T-helper 1 cell treated with Interleukin-12 subunit alpha and Interleukin-12 subunit beta and Interleukin-4 antibody, amounts not matched to agents 30 μg/mL and 1 μg/mL, for 36 hours (primary cell): ENCODE data around the gene ATP5IF1.

Experiments used
- H3K27ac Mint-ChIP-seq: one replicate; pipeline ENCODE4 v1.8.0; 2021; ENCODE audit warnings: mild to moderate bottlenecking, mixed read lengths
- H3K27me3 Mint-ChIP-seq: one replicate; pipeline ENCODE4 v1.8.0; 2021; ENCODE audit warnings: low read depth, mixed read lengths
- H3K36me3 Mint-ChIP-seq: one replicate; pipeline ENCODE4 v1.8.0; 2021; ENCODE audit warnings: low read depth, mixed read lengths
- H3K4me1 Mint-ChIP-seq: one replicate; pipeline ENCODE4 v1.8.0; 2021; ENCODE audit warnings: low read depth, mixed read lengths
- H3K4me3 Mint-ChIP-seq: one replicate; pipeline ENCODE4 v1.8.0; 2021; ENCODE audit warnings: mild to moderate bottlenecking, moderate library complexity, mixed read lengths
- H3K9me3 Mint-ChIP-seq: one replicate; pipeline ENCODE4 v1.8.0; 2021; ENCODE audit warnings: mixed read lengths

ATP5IF1 gene

DNA sequence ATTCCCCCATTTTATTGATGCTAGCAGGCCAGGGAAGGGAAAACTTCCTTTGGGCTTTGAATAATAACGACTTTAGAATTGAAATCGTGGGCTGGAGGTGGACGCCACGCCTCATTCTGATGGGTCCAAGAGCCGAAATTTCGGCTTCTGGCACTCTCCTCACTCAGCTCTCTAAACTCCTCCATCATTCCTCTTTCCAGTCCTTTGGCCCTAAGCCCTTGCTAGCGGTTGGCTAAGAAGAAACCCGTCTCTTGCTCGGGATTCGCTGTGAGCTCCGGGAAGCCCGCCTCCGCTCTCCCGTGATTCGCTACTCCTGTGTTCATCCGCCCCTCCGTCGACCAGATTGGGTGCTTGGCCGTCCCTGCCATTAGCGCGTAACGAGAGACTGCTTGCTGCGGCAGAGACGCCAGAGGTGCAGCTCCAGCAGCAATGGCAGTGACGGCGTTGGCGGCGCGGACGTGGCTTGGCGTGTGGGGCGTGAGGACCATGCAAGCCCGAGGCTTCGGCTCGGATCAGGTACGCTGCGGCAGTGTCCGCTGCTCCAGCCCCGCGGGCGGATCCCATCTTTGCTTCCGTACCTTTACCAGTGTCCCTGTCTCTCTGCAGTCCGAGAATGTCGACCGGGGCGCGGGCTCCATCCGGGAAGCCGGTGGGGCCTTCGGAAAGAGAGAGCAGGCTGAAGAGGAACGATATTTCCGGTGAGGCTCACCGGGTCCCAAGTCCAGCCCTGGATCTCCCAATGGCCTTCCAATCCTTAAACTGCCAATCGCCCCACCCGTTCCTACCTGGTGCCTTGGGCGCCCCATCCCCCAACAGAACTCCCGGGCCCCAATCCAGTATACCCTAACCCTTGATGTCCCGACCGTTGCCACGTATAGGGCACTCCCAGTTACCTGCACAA is at the start of gene ATP5IF1:
Gene ATP5IF1 (plus strand): TSS at position 370 of the 901 bp plus-strand sequence. CDS start 60 bp downstream, at position 430.
- H3K4me1 Mint-ChIP-seq, result peaks cover 13% of the 10 kb centered on the region
- H3K4me3 Mint-ChIP-seq, result no peak within 1 kb of the TSS
- no peak within 1 kb of the TSS for H3K27ac Mint-ChIP-seq
- H3K27me3 Mint-ChIP-seq, result no peaks in the 10 kb centered on the region
- H3K36me3 Mint-ChIP-seq, result peaks cover 8% of the 10 kb centered on the region
- H3K9me3 Mint-ChIP-seq, result no peaks in the 10 kb centered on the region

DNA sequence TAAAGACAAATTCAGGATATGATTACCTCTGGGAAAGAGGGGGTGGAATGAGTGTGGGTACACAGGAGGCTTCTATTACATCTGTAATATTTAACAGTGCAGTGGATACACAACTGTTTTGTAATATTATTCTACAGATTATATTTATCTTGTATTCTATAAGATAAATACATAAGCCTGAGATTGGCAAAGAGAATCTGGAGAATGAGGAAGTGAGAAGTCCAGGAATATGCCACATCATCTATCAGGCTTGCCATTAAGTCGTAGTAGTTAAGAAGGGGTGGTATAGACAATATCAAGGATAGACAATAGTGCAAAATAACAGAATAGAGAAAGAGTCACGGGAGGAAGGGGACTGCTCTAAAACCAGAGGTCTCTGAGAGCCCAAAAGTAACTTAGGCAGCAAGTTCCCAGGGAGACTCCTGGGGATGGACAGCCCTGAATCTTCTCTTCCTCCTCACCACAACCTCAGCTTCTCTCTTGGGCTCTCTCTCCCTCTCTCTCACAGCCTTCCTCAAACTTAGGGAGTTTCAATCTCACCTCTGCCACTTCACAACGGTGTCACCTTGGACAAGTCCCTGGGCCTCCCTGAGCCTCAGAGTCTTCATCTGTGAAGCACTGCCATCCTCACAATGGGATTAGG is 45.5 kb upstream of the ATP5IF1 start:
- peaks cover 5% of the 10 kb centered on the region for H3K36me3 Mint-ChIP-seq
- H3K4me3 Mint-ChIP-seq, result no peak overlapping the region
- H3K9me3 Mint-ChIP-seq, result no peaks in the 10 kb centered on the region
- H3K27me3 Mint-ChIP-seq, result peaks cover 20% of the 10 kb centered on the region
- no peak overlapping the region for H3K27ac Mint-ChIP-seq
- H3K4me1 Mint-ChIP-seq, result peaks cover 2% of the 10 kb centered on the region

DNA sequence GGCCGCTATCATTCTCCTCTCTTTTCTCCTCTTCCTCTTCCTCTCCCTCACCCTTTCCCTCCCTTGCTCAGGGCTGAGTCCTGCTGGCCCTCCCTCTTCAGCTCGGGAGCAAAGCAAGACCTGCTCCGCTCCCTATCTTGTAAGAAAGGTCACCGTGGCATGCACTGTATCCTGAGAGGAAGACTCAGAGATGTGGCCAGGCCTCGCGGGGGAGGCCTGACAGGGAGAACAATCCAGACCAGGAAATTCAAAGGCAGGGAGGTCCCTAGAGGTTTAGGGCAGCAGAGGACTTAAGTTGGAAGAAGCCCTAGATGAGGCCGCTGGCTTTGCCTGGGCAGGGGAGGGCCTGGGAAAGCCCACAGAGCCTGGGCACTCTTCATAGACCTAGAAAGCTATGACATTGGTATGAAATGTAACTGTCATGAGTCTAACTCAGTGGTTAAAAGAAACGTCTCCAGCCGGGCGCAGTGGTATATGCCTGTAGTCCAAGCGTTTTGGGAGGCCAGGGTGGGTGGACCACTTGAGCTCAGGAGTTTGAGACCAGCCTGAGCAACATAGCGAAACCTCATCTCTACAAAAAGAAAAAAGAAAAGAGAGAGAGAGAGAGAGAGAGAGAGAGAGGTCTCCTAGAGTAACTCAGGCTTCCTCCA is 44.8 kb upstream of the ATP5IF1 start:
- Mint-ChIP-seq H3K4me1 (peaks cover 2% of the 10 kb centered on the region), H3K4me3 (no peak overlapping the region), H3K27ac (peak overlapping the region; percentile 33), H3K27me3 (peaks cover 15% of the 10 kb centered on the region), H3K9me3 (no peaks in the 10 kb centered on the region), H3K36me3 (peaks cover 5% of the 10 kb centered on the region)

DNA sequence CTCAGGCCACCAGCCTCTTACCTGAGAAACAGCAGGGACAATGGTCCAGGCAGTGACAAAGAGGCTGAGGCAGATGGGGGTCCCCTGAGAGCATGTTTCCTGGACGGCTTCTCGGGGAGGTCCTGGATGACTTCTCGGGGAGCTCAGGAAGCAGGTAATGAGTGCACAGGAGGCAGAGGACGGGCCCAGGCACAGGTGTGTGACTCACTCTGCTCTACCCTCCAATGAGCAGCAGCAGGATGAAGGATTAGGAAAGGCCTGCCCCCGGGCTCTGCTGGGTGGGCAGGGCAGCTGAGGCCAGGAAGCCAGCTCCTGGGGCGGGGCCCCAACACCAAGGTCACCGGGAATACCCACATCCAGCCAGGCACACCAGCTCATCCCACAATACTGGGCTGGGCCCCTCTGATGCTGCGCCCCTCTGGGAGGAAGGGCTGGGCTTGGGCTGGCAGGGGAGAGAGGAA is 42.2 kb upstream of the ATP5IF1 start:
- Mint-ChIP-seq H3K4me3 (no peak overlapping the region), H3K9me3 (no peaks in the 10 kb centered on the region), H3K4me1 (peaks cover 19% of the 10 kb centered on the region), H3K27me3 (peaks cover 16% of the 10 kb centered on the region), H3K36me3 (peaks cover 26% of the 10 kb centered on the region), H3K27ac (no peak overlapping the region)

DNA sequence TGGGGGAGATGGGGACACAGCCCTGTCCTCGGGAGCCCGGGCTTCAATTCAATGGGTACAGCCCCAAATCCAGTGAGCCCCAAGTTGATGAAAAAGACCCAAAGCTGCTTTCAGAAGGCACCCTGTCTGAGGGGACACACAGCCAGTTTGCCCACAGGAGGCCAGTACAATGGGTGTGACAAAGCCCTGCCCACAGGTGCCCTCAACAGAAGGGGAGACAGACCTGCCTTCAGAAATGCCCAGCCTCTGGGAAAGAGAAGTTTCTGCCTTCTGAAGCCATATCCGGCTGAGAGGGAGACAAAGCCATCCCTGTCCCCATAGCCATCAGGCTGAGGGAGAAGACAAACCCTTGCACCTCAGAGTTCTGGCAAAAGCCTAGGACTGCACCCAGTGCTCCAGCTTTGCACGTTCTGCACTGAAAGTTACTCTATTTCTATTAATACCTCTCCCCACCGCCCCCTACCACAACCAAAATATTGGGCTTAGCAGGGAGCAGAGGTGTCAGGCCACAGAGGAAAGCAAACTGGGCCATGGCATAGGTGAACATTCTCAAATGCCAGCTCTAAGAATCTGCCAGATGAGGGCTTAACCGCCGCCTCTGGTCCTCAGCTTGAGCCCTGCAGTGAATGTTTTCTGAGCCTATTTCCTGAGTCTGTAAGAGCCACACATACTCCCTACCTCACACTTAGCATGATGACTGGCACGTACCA is 41.4 kb upstream of the ATP5IF1 start:
- peaks cover 33% of the 10 kb centered on the region for H3K36me3 Mint-ChIP-seq
- H3K27me3 Mint-ChIP-seq, result peaks cover 20% of the 10 kb centered on the region
- H3K4me1 Mint-ChIP-seq, result peaks cover 26% of the 10 kb centered on the region
- H3K27ac Mint-ChIP-seq, result no peak overlapping the region
- peaks cover 4% of the 10 kb centered on the region for H3K9me3 Mint-ChIP-seq
- no peak overlapping the region for H3K4me3 Mint-ChIP-seq

DNA sequence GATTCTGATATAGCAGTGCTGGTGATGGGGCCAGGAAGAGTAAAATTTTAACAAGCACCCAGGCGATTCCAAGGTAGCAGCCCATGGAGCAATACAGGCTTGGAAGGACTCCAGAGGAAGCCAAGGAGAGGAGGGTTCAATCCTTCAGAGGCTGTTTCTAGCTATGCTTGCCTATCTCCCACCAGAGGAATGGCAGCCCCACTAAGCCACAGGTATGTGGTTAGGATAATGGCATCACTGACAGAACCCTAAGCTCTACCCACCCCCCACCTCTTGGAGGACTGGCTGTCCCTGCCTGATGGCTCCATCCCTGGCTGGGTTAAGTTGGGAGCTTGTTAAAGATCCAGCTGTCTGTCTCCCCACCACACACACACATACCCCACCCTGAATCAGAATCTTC is 40.1 kb upstream of the ATP5IF1 start:
- Mint-ChIP-seq H3K4me3 (no peak overlapping the region), H3K27ac (no peak overlapping the region), H3K27me3 (peaks cover 14% of the 10 kb centered on the region), H3K36me3 (peaks cover 42% of the 10 kb centered on the region), H3K9me3 (peaks cover 4% of the 10 kb centered on the region), H3K4me1 (peaks cover 36% of the 10 kb centered on the region)

DNA sequence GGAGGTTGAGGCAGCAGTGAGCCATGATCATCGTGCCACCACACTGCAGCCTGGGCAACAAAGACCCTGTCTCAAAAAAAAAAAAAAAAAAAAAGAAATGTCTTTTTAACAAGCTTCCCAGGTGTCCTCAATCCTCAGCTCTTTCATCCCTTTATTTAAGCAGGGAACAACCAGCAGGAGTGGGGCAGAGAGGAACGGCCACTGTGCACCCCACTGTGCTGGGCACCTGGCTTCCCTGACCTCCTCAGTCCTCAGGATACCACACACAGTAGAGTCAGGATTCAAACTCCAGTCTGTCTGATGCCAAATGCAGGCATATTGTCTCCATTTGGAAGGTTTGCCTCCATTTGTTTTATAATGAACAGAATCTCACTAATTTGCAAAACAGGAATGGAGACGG is 39.6 kb upstream of the ATP5IF1 start:
- Mint-ChIP-seq H3K27ac (no peak overlapping the region), H3K9me3 (peaks cover 4% of the 10 kb centered on the region), H3K27me3 (peaks cover 11% of the 10 kb centered on the region), H3K4me1 (peaks cover 41% of the 10 kb centered on the region), H3K36me3 (peaks cover 47% of the 10 kb centered on the region), H3K4me3 (no peak overlapping the region)

DNA sequence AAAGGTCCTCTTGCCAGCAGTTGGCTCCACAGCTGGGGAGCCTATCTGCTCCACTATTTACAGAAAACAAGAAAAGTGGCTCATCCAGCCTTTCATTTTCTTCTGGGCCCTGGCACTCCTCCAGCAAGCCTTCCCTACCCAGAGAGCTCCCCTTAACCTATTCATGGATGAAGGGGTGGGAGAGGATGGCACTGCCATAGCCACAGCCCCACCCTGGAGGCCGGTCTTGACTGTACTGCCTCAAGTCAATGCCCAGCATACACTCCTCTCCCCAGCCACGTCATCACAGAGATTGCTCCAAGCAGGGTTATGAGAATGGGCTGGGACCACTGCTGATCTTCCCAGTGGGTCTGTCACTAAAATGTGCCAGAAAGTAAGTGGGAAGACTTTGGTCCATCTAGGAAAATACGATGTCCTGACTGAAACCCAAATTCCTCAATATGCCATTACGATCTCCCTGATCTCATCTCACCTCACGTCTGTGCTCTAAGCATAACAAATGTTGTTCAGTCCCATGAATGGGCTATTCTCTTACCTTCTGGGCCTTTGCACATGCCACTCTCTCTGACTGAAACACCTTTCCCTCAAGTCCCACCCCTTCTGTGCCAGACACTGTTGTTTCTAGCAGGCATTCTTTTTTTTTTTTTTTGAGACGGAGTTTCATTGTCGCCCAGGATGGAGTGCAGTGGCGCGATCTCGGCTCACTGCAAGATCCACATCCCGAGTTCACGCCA is 38.1 kb upstream of the ATP5IF1 start:
- H3K4me3 Mint-ChIP-seq, result peak overlapping the region; percentile 71
- H3K9me3 Mint-ChIP-seq, result peaks cover 4% of the 10 kb centered on the region
- peaks cover 51% of the 10 kb centered on the region for H3K36me3 Mint-ChIP-seq
- peak overlapping the region; percentile 55 for H3K27ac Mint-ChIP-seq
- peaks cover 44% of the 10 kb centered on the region for H3K4me1 Mint-ChIP-seq
- H3K27me3 Mint-ChIP-seq, result peaks cover 11% of the 10 kb centered on the region

DNA sequence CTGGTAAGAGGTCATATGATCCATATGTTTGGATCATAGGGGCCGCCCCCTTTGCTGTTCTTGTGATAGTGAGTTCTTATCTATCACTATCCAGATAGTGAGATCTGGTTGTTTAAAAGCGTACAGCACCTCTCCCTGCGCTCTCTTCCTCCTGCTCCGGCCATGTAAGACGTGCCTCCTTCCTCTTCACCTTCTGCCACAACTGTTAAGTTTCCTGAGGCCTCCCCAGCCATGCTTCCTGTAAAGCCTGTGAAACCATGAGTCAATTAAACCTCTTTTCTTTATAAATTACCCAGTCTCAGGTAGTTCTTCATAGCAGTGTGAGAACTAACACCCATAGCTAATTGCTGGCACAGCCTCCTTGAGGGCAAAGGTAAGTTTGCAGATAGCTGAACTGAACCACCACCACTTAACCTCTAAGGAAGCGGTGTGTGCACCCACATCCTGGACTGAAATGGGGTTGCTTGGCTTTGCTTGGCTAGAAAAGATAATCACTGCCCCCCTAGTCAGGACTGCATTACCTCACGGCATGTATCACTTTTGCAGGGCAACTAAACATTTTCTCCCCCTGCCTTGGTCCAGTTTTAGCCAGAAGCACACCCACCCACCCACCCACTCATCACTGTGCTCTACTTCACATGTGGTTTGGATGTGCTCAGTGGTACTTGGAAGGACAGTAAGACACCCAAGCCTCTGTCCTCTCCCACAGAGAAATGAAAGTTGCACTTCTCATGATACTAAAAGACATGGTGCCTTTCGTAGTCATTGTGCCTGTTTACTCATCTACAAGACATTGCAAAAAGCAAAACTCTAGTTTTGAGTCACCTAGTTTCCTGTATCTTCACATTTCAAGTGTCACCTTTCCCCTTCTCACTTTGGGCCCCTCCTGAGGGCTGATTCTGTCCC is 36.3 kb upstream of the ATP5IF1 start:
- Mint-ChIP-seq H3K9me3 (peaks cover 4% of the 10 kb centered on the region), H3K4me3 (peak overlapping the region; percentile 84), H3K4me1 (peaks cover 52% of the 10 kb centered on the region), H3K27me3 (peaks cover 11% of the 10 kb centered on the region), H3K36me3 (peaks cover 63% of the 10 kb centered on the region), H3K27ac (peak overlapping the region; percentile 96)

DNA sequence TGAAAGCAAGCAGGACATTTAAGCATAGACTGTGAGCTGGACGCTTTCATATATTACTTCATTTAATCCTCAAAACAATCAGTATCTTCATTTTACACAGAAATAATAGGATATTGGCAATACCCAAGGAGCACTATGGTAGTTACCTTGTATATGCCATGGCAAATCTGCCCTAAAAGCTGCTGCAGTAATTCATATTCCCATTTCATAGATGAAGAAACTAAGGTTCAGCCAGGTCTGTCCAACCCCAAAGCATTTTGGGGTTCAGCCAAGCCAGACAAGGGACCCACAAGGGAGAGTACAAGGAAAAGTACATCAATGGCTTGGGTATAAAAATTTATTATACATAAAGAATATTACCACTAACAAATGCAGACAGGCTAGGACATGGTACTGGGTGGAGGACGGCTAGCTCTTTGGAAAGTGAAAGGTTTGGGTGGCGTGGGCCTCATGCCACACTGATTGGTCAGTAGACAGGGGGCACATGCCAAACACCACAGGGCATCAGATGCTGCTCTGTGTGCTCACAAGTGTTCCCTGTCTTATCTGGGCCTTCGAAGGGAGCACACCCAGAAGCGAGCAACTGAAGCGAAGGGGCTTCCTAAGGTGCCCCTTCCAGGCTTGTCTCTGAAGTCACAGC is 35.6 kb upstream of the ATP5IF1 start:
- H3K27ac Mint-ChIP-seq, result peak overlapping the region; percentile 92
- peak overlapping the region; percentile 47 for H3K4me3 Mint-ChIP-seq
- peaks cover 66% of the 10 kb centered on the region for H3K36me3 Mint-ChIP-seq
- peaks cover 4% of the 10 kb centered on the region for H3K9me3 Mint-ChIP-seq
- H3K27me3 Mint-ChIP-seq, result peaks cover 11% of the 10 kb centered on the region
- peaks cover 52% of the 10 kb centered on the region for H3K4me1 Mint-ChIP-seq

DNA sequence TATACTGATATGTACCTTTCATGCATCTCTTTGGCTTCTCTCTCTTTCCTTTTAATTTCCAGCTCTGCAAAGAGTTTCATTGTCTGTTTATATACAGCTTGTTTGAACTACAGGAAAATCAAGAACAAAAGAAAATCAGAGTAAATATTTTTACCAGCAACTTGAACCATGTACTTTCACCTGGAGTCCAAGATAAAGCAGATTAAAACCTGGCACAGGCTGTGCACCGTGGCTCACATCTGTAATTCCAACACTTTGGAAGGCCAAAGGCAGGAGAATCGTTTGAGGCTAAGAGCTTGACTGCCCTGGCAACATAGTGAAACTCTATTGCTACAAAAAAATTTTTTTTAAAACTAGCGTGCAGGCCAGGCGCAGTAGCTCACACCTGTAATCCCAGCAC is 30.7 kb upstream of the ATP5IF1 start:
- Mint-ChIP-seq H3K9me3 (no peaks in the 10 kb centered on the region), H3K4me3 (no peak overlapping the region), H3K36me3 (peaks cover 54% of the 10 kb centered on the region), H3K27me3 (no peaks in the 10 kb centered on the region), H3K4me1 (peaks cover 33% of the 10 kb centered on the region), H3K27ac (no peak overlapping the region)

DNA sequence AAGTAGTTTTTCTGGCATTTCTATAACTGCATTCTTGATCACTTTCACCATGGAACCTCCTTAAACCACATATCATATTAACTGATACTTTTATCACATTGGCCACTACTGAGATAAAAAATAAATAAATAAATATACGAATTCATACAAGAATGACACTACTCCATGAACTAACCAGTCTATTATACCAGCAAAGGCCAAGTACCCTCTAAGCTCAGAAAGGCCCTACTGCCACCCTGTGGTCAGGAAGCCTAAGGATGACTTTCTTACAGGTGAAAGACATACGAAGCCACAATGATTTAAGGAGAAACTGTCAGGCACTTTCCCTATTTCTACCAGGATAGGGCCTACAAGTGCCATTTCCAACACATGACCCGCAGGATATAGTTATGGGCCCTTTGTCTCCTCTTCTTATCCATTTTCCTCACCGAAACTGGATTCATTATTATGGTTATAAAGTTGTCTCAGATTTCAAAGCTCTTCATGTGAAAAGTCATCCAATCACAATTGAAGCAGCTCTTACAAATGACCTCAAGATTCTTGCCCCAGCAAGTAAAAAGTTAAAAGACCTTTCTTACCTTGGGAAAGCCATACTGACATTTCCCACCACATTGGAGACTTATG is 27.0 kb upstream of the ATP5IF1 start:
- H3K4me1 Mint-ChIP-seq, result peaks cover 17% of the 10 kb centered on the region
- peak overlapping the region; percentile 26 for H3K27ac Mint-ChIP-seq
- peaks cover 42% of the 10 kb centered on the region for H3K36me3 Mint-ChIP-seq
- no peaks in the 10 kb centered on the region for H3K9me3 Mint-ChIP-seq
- H3K4me3 Mint-ChIP-seq, result no peak overlapping the region
- H3K27me3 Mint-ChIP-seq, result no peaks in the 10 kb centered on the region
